Measurements from ENCODE around the gene TBL1X.

Gene TBL1X

DNA sequence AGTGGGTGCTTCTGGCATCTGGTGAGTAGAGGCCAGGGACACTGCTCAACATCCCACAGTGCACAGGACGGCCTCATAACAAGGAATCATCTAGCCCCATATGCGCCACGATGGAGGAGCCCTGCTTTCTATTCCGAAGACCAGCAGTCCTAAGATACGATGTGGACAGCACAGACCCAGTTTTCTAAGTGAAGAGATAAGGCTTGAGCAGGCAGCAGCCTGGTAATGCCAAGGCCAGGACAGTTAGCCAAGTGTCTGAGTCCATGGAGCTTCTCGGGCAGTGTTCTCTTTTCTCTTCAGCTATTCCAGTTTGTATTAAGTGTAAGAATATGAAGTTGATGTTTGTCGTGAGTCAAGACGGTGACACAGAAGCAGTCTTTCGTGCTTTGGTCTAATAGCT is 112.7 kb downstream of the TBL1X start:
- TF ChIP-seq, protein P1, sequence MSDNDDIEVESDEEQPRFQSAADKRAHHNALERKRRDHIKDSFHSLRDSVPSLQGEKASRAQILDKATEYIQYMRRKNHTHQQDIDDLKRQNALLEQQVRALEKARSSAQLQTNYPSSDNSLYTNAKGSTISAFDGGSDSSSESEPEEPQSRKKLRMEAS (IDR thresholded peaks at IDR 0.05; ENCODE audit: low read depth, low read length), result no peak
- TF ChIP-seq MYC (IDR thresholded peaks at IDR 0.05; ENCODE audit: low read depth, low read length) (no peak), POLR2A (IDR thresholded peaks at IDR 0.05; ENCODE audit: extremely low read depth, insufficient read length) (no peak)
- TF ChIP-seq, protein P2, sequence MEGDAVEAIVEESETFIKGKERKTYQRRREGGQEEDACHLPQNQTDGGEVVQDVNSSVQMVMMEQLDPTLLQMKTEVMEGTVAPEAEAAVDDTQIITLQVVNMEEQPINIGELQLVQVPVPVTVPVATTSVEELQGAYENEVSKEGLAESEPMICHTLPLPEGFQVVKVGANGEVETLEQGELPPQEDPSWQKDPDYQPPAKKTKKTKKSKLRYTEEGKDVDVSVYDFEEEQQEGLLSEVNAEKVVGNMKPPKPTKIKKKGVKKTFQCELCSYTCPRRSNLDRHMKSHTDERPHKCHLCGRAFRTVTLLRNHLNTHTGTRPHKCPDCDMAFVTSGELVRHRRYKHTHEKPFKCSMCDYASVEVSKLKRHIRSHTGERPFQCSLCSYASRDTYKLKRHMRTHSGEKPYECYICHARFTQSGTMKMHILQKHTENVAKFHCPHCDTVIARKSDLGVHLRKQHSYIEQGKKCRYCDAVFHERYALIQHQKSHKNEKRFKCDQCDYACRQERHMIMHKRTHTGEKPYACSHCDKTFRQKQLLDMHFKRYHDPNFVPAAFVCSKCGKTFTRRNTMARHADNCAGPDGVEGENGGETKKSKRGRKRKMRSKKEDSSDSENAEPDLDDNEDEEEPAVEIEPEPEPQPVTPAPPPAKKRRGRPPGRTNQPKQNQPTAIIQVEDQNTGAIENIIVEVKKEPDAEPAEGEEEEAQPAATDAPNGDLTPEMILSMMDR (IDR thresholded peaks at IDR 0.05; ENCODE audit: low read depth, low read length), result no peak
- no peak for DNase-seq (ENCODE audit: low read depth)
- no peak overlapping the region for H3K4me3 ChIP-seq (ENCODE audit: low read depth, low read length)

GRCh38 chrX:9578083-9578779 is 113.4 kb downstream of the TBL1X start:
- no peak overlapping the region for H3K4me3 ChIP-seq (ENCODE audit: low read depth, low read length)
- TF ChIP-seq MYC (IDR thresholded peaks at IDR 0.05; ENCODE audit: low read depth, low read length) (no peak), POLR2A (IDR thresholded peaks at IDR 0.05; ENCODE audit: extremely low read depth, insufficient read length) (no peak)
- TF ChIP-seq, protein P1 (IDR thresholded peaks at IDR 0.05; ENCODE audit: low read depth, low read length), result no peak
- TF ChIP-seq, protein P2 (IDR thresholded peaks at IDR 0.05; ENCODE audit: low read depth, low read length), result no peak
- no peak for DNase-seq (ENCODE audit: low read depth)

DNA sequence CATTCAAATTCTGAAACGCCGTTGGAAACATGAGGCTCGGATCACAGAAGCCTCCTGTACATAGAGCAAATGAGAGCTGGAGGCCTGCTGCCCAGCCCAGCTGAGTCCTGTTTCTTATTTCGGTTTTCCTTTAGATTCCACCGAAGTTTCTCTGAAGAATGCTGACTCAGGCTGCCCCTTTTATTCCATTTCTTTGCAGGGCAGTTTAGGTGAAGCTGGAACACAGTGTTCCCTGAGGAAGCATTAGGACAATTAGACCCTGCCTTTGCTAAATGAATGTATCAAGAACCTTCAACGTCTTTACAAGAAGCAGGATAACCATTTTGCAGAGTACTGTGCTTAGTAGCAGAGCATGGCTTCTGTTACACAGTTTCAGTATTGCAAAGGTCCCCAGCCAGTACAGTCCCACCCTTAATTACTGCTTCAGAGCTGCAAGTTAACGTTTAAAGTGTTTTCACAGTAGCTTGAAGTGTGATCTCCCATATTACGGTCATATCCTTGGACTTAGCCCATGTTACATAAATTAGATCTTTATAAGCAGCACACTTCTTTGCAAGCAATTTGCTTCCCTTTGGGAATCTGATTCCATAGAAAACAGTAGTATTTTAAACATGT is 117.0 kb downstream of the TBL1X start:
- TF ChIP-seq, protein P2 (IDR thresholded peaks at IDR 0.05; ENCODE audit: low read depth, low read length), result no peak
- TF ChIP-seq POLR2A (IDR thresholded peaks at IDR 0.05; ENCODE audit: extremely low read depth, insufficient read length), result no peak
- TF ChIP-seq, protein P1 (IDR thresholded peaks at IDR 0.05; ENCODE audit: low read depth, low read length), result no peak
- TF ChIP-seq MYC (IDR thresholded peaks at IDR 0.05; ENCODE audit: low read depth, low read length), result no peak
- no peak for DNase-seq (ENCODE audit: low read depth)
- H3K4me3 ChIP-seq (ENCODE audit: low read depth, low read length), result no peak overlapping the region

DNA sequence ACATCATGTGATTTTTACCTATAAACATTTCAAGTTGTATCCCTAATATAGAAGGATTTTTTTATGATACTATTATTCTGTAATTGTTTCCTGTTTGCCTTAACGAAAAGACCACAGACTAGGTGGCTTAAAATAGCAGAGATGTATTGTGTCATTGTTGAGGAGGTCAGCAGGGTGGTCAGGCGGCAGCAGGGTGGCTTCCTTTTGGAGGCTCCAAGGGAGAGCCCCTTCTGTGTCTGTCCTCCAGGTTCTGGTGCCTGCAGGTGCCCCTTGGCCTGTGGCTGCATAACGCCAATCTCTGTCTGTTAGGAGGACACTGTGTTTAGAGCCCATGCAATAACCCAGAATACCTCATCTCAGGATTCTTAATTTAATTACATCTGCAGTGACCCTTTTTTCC is 118.1 kb downstream of the TBL1X start:
- DNase-seq (ENCODE audit: low read depth), result no peak
- no peak overlapping the region for H3K4me3 ChIP-seq (ENCODE audit: low read depth, low read length)
- no peak for TF ChIP-seq MYC (IDR thresholded peaks at IDR 0.05; ENCODE audit: low read depth, low read length)
- TF ChIP-seq POLR2A (IDR thresholded peaks at IDR 0.05; ENCODE audit: extremely low read depth, insufficient read length), result no peak
- TF ChIP-seq, protein P2 (IDR thresholded peaks at IDR 0.05; ENCODE audit: low read depth, low read length), result no peak
- TF ChIP-seq, protein P1 (IDR thresholded peaks at IDR 0.05; ENCODE audit: low read depth, low read length), result no peak

GRCh38 chrX:9586992-9587392 is 122.1 kb downstream of the TBL1X start:
- no peak overlapping the region for H3K4me3 ChIP-seq (ENCODE audit: low read depth, low read length)
- TF ChIP-seq, protein P2 (IDR thresholded peaks at IDR 0.05; ENCODE audit: low read depth, low read length), result no peak
- TF ChIP-seq POLR2A (IDR thresholded peaks at IDR 0.05; ENCODE audit: extremely low read depth, insufficient read length), result no peak
- no peak for DNase-seq (ENCODE audit: low read depth)

Data from NB4 (cell line).